Stimulated activated CD4-positive, alpha-beta T cell treated with anti-CD3 and anti-CD28 coated beads, Interleukin-2, amount 100 ng/mL, for 48 hours (primary cell): ENCODE results near the gene PPP1R3E.
A peak's percentile ranks its signal among the peaks of the same experiment; 100 is the strongest.
"Not testable (repeated sequence)": the region's sequence is repeated elsewhere in the genome, so short reads cannot be mapped to it uniquely, and the experiment has no call there.

Experiments
- DNase-seq, 2 donors: peaks; one replicate each; pipeline ENCODE4 v3.0.0-alpha.2; 2020

Gene PPP1R3E

GRCh38 chr14:23297096-23297495 lies 5.6 kb downstream of the PPP1R3E start:
- no peak for DNase-seq

GRCh38 chr14:23296012-23296777 lies 6.5 kb downstream of the PPP1R3E start:
- DNase-seq = no peak

- DNase-seq = peak; percentile 46 to 47
Measured at GRCh38 chr14:23294734-23295561, 7.7 kb downstream of the PPP1R3E start.

GRCh38 chr14:23286902-23287479 lies 15.7 kb downstream of the PPP1R3E start:
- no peak for DNase-seq

GRCh38 chr14:23286020-23286901 lies 16.4 kb downstream of the PPP1R3E start, which contains the start of gene HOMEZ:
Gene HOMEZ, minus strand, starts transcription at chr14:23286132. Its CDS starts 180 bp downstream, at chr14:23285952.
- DNase-seq = peak; percentile 96 to 97

GRCh38 chr14:23285530-23286019 lies 17.1 kb downstream of the PPP1R3E start:
- DNase-seq = no peak

- no peak for DNase-seq
Measured at GRCh38 chr14:23284654-23285529, 17.8 kb downstream of the PPP1R3E start.

- DNase-seq = no peak
Measured at GRCh38 chr14:23281247-23281646, 21.4 kb downstream of the PPP1R3E start.

GRCh38 chr14:23277928-23278327 lies 24.7 kb downstream of the PPP1R3E start:
- not testable (repeated sequence) for DNase-seq

GRCh38 chr14:23277189-23277588 lies 25.5 kb downstream of the PPP1R3E start:
- no peak for DNase-seq

GRCh38 chr14:23275412-23275811 lies 27.2 kb downstream of the PPP1R3E start:
- no peak for DNase-seq

- no peak for DNase-seq
Measured at GRCh38 chr14:23269193-23269592, 33.5 kb downstream of the PPP1R3E start.

GRCh38 chr14:23260849-23261248 lies 41.8 kb downstream of the PPP1R3E start:
- DNase-seq = not testable (repeated sequence)

- DNase-seq = no peak
Measured at GRCh38 chr14:23259426-23259825, 43.2 kb downstream of the PPP1R3E start.

GRCh38 chr14:23258256-23258655 lies 44.4 kb downstream of the PPP1R3E start:
- no peak for DNase-seq

- no peak for DNase-seq
Measured at GRCh38 chr14:23252420-23253333, 50.0 kb downstream of the PPP1R3E start.

- no peak for DNase-seq
Measured at GRCh38 chr14:23252006-23252405, 50.7 kb downstream of the PPP1R3E start.

GRCh38 chr14:23249824-23250223 lies 52.8 kb downstream of the PPP1R3E start:
- DNase-seq = no peak

- no peak for DNase-seq
Measured at GRCh38 chr14:23248601-23249000, 54.1 kb downstream of the PPP1R3E start.
